Measurements from ENCODE around the gene CLIC1.

The CLIC1 gene

GRCh38 chr6:31728767-31729514, 7.4 kb downstream of the CLIC1 start, which contains the start of gene DDAH2:
TSS of gene DDAH2 (minus strand) at chr6:31729299. CDS start at chr6:31729161, 138 bp downstream.
- no peak for TF ChIP-seq TAF1 (IDR thresholded peaks at IDR 0.05; ENCODE audit: borderline replicate concordance, insufficient read depth, low read length)
- no peak for TF ChIP-seq FOXP2 (optimal IDR thresholded peaks at IDR 0.05; ENCODE audit: borderline replicate concordance, extremely low read depth, extremely low read length, insufficient read depth)
- TF ChIP-seq, protein P1, sequence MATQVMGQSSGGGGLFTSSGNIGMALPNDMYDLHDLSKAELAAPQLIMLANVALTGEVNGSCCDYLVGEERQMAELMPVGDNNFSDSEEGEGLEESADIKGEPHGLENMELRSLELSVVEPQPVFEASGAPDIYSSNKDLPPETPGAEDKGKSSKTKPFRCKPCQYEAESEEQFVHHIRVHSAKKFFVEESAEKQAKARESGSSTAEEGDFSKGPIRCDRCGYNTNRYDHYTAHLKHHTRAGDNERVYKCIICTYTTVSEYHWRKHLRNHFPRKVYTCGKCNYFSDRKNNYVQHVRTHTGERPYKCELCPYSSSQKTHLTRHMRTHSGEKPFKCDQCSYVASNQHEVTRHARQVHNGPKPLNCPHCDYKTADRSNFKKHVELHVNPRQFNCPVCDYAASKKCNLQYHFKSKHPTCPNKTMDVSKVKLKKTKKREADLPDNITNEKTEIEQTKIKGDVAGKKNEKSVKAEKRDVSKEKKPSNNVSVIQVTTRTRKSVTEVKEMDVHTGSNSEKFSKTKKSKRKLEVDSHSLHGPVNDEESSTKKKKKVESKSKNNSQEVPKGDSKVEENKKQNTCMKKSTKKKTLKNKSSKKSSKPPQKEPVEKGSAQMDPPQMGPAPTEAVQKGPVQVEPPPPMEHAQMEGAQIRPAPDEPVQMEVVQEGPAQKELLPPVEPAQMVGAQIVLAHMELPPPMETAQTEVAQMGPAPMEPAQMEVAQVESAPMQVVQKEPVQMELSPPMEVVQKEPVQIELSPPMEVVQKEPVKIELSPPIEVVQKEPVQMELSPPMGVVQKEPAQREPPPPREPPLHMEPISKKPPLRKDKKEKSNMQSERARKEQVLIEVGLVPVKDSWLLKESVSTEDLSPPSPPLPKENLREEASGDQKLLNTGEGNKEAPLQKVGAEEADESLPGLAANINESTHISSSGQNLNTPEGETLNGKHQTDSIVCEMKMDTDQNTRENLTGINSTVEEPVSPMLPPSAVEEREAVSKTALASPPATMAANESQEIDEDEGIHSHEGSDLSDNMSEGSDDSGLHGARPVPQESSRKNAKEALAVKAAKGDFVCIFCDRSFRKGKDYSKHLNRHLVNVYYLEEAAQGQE (IDR thresholded peaks at IDR 0.05; ENCODE audit: insufficient read depth in 1 of 2, low read depth in 2 of 2, low read length in 2 of 2): no peak
- TF ChIP-seq SIN3A (IDR thresholded peaks at IDR 0.05; ENCODE audit: borderline replicate concordance, insufficient read depth, low read length): no peak
- no peak for TF ChIP-seq POLR2AphosphoS5 (IDR thresholded peaks at IDR 0.05; ENCODE audit: low read depth, low read length)

DNA sequence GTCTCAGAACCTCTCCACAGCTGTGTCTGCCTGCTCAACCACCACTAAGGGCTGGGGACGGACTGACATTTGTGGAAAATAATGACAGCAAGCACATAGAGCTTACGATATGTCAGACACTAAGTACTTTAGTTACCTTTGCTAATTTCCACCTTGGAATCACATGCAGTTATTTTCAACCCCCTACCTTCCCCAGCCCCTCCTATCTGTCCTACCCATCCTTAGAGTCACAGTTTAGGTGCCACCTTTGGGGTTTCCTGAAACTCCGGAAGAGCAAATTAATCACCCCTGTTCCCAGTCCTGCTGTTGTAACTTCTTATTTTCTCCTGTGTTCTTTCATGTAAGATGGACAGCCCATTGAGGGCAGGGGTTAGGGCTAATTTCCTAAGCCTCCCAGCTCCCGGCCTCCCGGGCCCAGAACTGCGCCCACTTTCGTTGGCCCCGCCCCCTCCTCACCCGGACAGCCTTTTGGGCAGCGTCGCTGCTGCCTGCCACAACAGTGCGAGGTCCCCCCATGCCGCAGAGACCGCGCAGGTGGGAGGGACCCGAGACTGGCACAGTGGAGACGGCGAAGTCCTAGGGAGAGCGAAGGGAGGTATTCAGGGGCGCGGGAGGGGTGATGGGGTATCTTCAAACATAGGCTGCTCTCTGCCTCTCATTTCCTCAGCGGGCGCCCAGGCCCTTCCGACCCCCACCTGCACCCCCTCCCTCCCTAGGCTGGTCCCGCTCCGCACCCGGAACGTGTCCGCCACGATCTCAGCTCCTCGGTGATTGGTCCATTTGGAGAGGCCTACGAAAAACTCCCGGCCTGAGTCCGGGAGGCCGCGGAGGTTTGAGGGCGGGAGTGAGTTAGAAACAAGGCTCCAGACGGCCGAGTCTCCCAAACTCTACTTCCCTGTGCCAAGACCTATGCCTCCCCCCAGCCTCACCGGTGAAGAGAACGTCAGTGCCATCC, 8.3 kb downstream of the CLIC1 start:
- TF ChIP-seq FOXP2 (optimal IDR thresholded peaks at IDR 0.05; ENCODE audit: borderline replicate concordance, extremely low read depth, extremely low read length, insufficient read depth) (no peak), POLR2AphosphoS5 (IDR thresholded peaks at IDR 0.05; ENCODE audit: low read depth, low read length) (no peak), TAF1 (IDR thresholded peaks at IDR 0.05; ENCODE audit: borderline replicate concordance, insufficient read depth, low read length) (no peak)

GRCh38 chr6:31727034-31727716, 9.2 kb downstream of the CLIC1 start:
- no peak for TF ChIP-seq FOXP2 (optimal IDR thresholded peaks at IDR 0.05; ENCODE audit: borderline replicate concordance, extremely low read depth, extremely low read length, insufficient read depth)
- no peak for TF ChIP-seq SIN3A (IDR thresholded peaks at IDR 0.05; ENCODE audit: borderline replicate concordance, insufficient read depth, low read length)

- TF ChIP-seq TAF1 (IDR thresholded peaks at IDR 0.05; ENCODE audit: borderline replicate concordance, insufficient read depth, low read length) (no peak), FOXP2 (optimal IDR thresholded peaks at IDR 0.05; ENCODE audit: borderline replicate concordance, extremely low read depth, extremely low read length, insufficient read depth) (no peak), POLR2AphosphoS5 (IDR thresholded peaks at IDR 0.05; ENCODE audit: low read depth, low read length) (no peak), SIN3A (IDR thresholded peaks at IDR 0.05; ENCODE audit: borderline replicate concordance, insufficient read depth, low read length) (no peak)
- TF ChIP-seq, protein P1 (IDR thresholded peaks at IDR 0.05; ENCODE audit: insufficient read depth in 1 of 2, low read depth in 2 of 2, low read length in 2 of 2): no peak
These were observed 10.6 kb downstream of the CLIC1 start for GRCh38 chr6:31725502-31726350.

GRCh38 chr6:31723980-31724691, 12.2 kb downstream of the CLIC1 start:
- TF ChIP-seq SIN3A (IDR thresholded peaks at IDR 0.05; ENCODE audit: borderline replicate concordance, insufficient read depth, low read length): no peak
